K562 (cell line): ENCODE measurements around the gene RAB41.

ENCODE experiments used
- DDX20 ChIP-seq: fragments of 450-650 bp; IDR thresholded peaks from 2 replicates; pipeline ENCODE4 v1.6.1; 2016; ENCODE audit warnings: missing genetic modification characterization, low read depth, mild to moderate bottlenecking, missing compliant biosample characterization, moderate library complexity
- NFE2L1 ChIP-seq: fragments of 450-650 bp; IDR thresholded peaks from 2 replicates; pipeline ENCODE4 v1.6.1; 2016; ENCODE audit warnings: missing genetic modification characterization, low read depth, mild to moderate bottlenecking, missing compliant biosample characterization, moderate library complexity, borderline replicate concordance
- TARDBP ChIP-seq: fragments of 450-650 bp; IDR thresholded peaks from 2 replicates; pipeline ENCODE4 v1.6.1; 2016
- YY1 ChIP-seq, 3 experiments: IDR thresholded peaks; 2 replicates each; pipeline ENCODE4 v1.6.1; 2011; ENCODE audit warnings: low read length in 2 of 3, mild to moderate bottlenecking in 2 of 3, moderate library complexity in 2 of 3, borderline replicate concordance in 1 of 3, control low read depth in 1 of 3, low read depth in 1 of 3; ENCODE audit not compliant: insufficient read depth in 3 of 3, insufficient replicate concordance in 2 of 3, control insufficient read depth in 1 of 3, insufficient read length in 1 of 3; ENCODE audit errors: extremely low read depth in 1 of 3
- TF ChIP-seq, protein P1 (sequence below), 3 experiments: IDR thresholded peaks in 2 of 3; conservative IDR thresholded peaks in 1 of 3; 2 replicates each; pipeline ENCODE4 v1.5.1; 2011 to 2012; ENCODE audit warnings: low read length in 3 of 3, mild to moderate bottlenecking in 3 of 3, control low read depth in 2 of 3, improper control_type of control experiment in 1 of 3, inconsistent platforms in 1 of 3, low read depth in 1 of 3, mixed read lengths in 1 of 3, moderate library complexity in 1 of 3; ENCODE audit not compliant: insufficient read depth in 2 of 3

GRCh38 chrX:70254063-70254400, 27.9 kb upstream of the RAB41 start:
- TF ChIP-seq, protein P1, sequence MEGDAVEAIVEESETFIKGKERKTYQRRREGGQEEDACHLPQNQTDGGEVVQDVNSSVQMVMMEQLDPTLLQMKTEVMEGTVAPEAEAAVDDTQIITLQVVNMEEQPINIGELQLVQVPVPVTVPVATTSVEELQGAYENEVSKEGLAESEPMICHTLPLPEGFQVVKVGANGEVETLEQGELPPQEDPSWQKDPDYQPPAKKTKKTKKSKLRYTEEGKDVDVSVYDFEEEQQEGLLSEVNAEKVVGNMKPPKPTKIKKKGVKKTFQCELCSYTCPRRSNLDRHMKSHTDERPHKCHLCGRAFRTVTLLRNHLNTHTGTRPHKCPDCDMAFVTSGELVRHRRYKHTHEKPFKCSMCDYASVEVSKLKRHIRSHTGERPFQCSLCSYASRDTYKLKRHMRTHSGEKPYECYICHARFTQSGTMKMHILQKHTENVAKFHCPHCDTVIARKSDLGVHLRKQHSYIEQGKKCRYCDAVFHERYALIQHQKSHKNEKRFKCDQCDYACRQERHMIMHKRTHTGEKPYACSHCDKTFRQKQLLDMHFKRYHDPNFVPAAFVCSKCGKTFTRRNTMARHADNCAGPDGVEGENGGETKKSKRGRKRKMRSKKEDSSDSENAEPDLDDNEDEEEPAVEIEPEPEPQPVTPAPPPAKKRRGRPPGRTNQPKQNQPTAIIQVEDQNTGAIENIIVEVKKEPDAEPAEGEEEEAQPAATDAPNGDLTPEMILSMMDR (IDR thresholded peaks at IDR 0.05 in 2 of 3, conservative IDR thresholded peaks at IDR 0.05 in 1 of 3; ENCODE audit: insufficient read depth in 2 of 3, low read depth in 1 of 3, low read length in 3 of 3) = no peak
- TF ChIP-seq YY1 (IDR thresholded peaks at IDR 0.05; ENCODE audit: borderline replicate concordance in 1 of 3, control insufficient read depth in 1 of 3, extremely low read depth in 1 of 3, insufficient read depth in 3 of 3, insufficient read length in 1 of 3, insufficient replicate concordance in 2 of 3, low read depth in 1 of 3, low read length in 2 of 3) = no peak
- TF ChIP-seq NFE2L1 (tag) = no peak
- TF ChIP-seq TARDBP = no peak
- TF ChIP-seq DDX20 (tag) = no peak
